OCI-LY1 (cell line): Measurements from ENCODE around the gene SIGLEC15.

ENCODE experiments used
- H2AFZ ChIP-seq: fragments of 200-600 bp; sonication (generic), shearing (Covaris generic); 2 replicates; pipeline ENCODE4 v1.6.0; 2014; ENCODE audit warnings: antibody characterized with exemption, mild to moderate bottlenecking, low read length
- H3F3A ChIP-seq: fragments of 200-600 bp; sonication (generic), shearing (Covaris generic); 2 replicates; pipeline ENCODE4 v1.6.0; 2014; ENCODE audit warnings: mild to moderate bottlenecking, antibody characterized with exemption, low read length, moderate library complexity; ENCODE audit not compliant: insufficient read depth
- H3K27ac ChIP-seq: fragments of 200-600 bp; sonication (generic); 2 replicates; pipeline ENCODE4 v1.5.1; 2014; ENCODE audit warnings: low read length, mixed run types, mild to moderate bottlenecking, low read depth; ENCODE audit not compliant: poor library complexity, severe bottlenecking
- H3K27me3 ChIP-seq: fragments of 200-600 bp; sonication (generic); 2 replicates; pipeline ENCODE4 v1.6.0; 2014; ENCODE audit warnings: antibody characterized with exemption, mild to moderate bottlenecking, low read length, moderate library complexity; ENCODE audit not compliant: insufficient read depth
- H3K36me3 ChIP-seq: fragments of 200-600 bp; sonication (generic); 2 replicates; pipeline ENCODE4 v1.6.1; 2014; ENCODE audit warnings: mild to moderate bottlenecking, antibody characterized with exemption, low read length, moderate library complexity, mixed read lengths; ENCODE audit not compliant: insufficient read depth
- H3K4me1 ChIP-seq: fragments of 200-600 bp; sonication (generic); 2 replicates; pipeline ENCODE4 v1.5.1; 2014; ENCODE audit warnings: mild to moderate bottlenecking, low read length, moderate library complexity; ENCODE audit not compliant: insufficient read depth, severe bottlenecking
- H3K4me2 ChIP-seq: fragments of 200-600 bp; sonication (generic), shearing (Covaris generic); 2 replicates; pipeline ENCODE4 v1.6.1; 2014; ENCODE audit warnings: low read length
- H3K4me3 ChIP-seq: fragments of 200-600 bp; sonication (generic); 2 replicates; pipeline ENCODE4 v1.5.1; 2014; ENCODE audit warnings: low read length, low read depth, mild to moderate bottlenecking, mixed read lengths; ENCODE audit not compliant: poor library complexity, severe bottlenecking
- H3K79me2 ChIP-seq: fragments of 200-600 bp; shearing (Covaris generic); 2 replicates; pipeline ENCODE4 v1.6.1; 2016; ENCODE audit warnings: mixed run types, low read length, mixed read lengths; ENCODE audit not compliant: insufficient read depth
- H3K9ac ChIP-seq: fragments of 200-600 bp; sonication (generic), shearing (Covaris generic); 2 replicates; pipeline ENCODE4 v1.6.1; 2014; ENCODE audit warnings: mild to moderate bottlenecking, low read length, mixed read lengths
- H3K9me2 ChIP-seq: fragments of 200-600 bp; sonication (generic), shearing (Covaris generic); 2 replicates; pipeline ENCODE4 v1.6.1; 2014; ENCODE audit warnings: low read depth, mild to moderate bottlenecking, low read length, mixed read lengths
- H3K9me3 ChIP-seq: fragments of 200-600 bp; shearing (Covaris generic); 2 replicates; pipeline ENCODE4 v1.6.1; 2014; ENCODE audit warnings: low read length, mixed read lengths
- H4K20me1 ChIP-seq: fragments of 200-600 bp; sonication (generic), shearing (Covaris generic); 2 replicates; pipeline ENCODE4 v1.6.0; 2016; ENCODE audit warnings: mild to moderate bottlenecking, low read length; ENCODE audit not compliant: insufficient read depth
- CTCF ChIP-seq: fragments of 200-600 bp; sonication (generic), shearing (Covaris generic); IDR thresholded peaks from 2 replicates; pipeline ENCODE4 v1.5.1; 2017; ENCODE audit warnings: mild to moderate bottlenecking, antibody characterized with exemption, low read length, moderate library complexity, mixed read lengths
- EZH2 ChIP-seq: fragments of 200-600 bp; sonication (generic), shearing (Covaris generic); IDR thresholded peaks from 2 replicates; pipeline ENCODE4 v1.8.0; 2017; ENCODE audit warnings: borderline replicate concordance, mixed run types, mild to moderate bottlenecking, antibody characterized with exemption, low read length, moderate library complexity, mixed read lengths

The SIGLEC15 gene

GRCh38 chr18:45890606-45891005 is 65.1 kb downstream of the SIGLEC15 start:
- Histone ChIP-seq H3F3A (no peaks in the 10 kb centered on the region; the same call in 1 of the 2 replicates), H3K27ac (no peak overlapping the region), H2AFZ (no peak overlapping the region), H3K9me2 (no peaks in the 10 kb centered on the region), H3K4me3 (no peak overlapping the region), H3K9me3 (no peaks in the 10 kb centered on the region), H3K4me1 (no peaks in the 10 kb centered on the region), H3K79me2 (no peaks in the 10 kb centered on the region), H3K4me2 (no peak overlapping the region), H3K27me3 (no peaks in the 10 kb centered on the region), H3K9ac (no peak overlapping the region), H3K36me3 (peaks cover 20% of the 10 kb centered on the region; the same call in 1 of the 2 replicates), H4K20me1 (no peaks in the 10 kb centered on the region)
- TF ChIP-seq EZH2, result no peak
- TF ChIP-seq CTCF, result no peak

- Histone ChIP-seq H3K9ac (no peak overlapping the region), H3K4me1 (no peaks in the 10 kb centered on the region), H3K9me3 (no peaks in the 10 kb centered on the region), H3K4me3 (no peak overlapping the region), H3K79me2 (no peaks in the 10 kb centered on the region), H3K9me2 (no peaks in the 10 kb centered on the region), H4K20me1 (no peaks in the 10 kb centered on the region), H3F3A (no peaks in the 10 kb centered on the region), H3K27ac (no peak overlapping the region), H2AFZ (no peak overlapping the region), H3K27me3 (no peaks in the 10 kb centered on the region), H3K4me2 (no peak overlapping the region), H3K36me3 (peaks cover 26% of the 10 kb centered on the region; the same call in 1 of the 2 replicates)
- no peak for TF ChIP-seq CTCF
- TF ChIP-seq EZH2, result no peak
These were observed 66.3 kb downstream of the SIGLEC15 start for GRCh38 chr18:45891806-45892205.
